ENCODE data around the gene BCL6B. TPM values are rescaled to one million over a fixed set of nuclear protein-coding genes. Genes with fewer than 3 reads are reported as not detected.

Gene BCL6B
- total RNA-seq, 6 experiments from 2014 or later = not detected

DNA sequence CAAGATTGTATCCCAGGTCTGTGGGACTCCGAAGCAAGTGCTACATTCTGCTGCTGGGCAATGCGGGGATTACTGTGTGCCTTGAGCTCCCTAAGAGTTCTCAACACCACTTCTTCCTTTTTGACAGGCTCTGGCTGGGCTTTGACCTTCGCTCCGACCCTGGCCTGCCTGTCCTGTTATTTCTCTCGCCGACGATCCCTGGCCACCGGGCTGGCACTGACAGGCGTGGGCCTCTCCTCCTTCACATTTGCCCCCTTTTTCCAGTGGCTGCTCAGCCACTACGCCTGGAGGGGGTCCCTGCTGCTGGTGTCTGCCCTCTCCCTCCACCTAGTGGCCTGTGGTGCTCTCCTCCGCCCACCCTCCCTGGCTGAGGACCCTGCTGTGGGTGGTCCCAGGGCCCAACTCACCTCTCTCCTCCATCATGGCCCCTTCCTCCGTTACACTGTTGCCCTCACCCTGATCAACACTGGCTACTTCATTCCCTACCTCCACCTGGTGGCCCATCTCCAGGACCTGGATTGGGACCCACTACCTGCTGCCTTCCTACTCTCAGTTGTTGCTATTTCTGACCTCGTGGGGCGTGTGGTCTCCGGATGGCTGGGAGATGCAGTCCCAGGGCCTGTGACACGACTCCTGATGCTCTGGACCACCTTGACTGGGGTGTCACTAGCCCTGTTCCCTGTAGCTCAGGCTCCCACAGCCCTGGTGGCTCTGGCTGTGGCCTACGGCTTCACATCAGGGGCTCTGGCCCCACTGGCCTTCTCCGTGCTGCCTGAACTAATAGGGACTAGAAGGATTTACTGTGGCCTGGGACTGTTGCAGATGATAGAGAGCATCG, 15.4 kb downstream of the BCL6B start:
- no peak for DNase-seq
- Mint-ChIP-seq H3K27me3 (ENCODE audit: insufficient read depth) (peaks cover 9% of the 10 kb centered on the region), H3K9me3 (no peaks in the 10 kb centered on the region), H3K36me3 (ENCODE audit: low read depth) (no peaks in the 10 kb centered on the region), H3K4me3 (no peak overlapping the region), H3K4me1 (ENCODE audit: low read depth) (peaks cover 8% of the 10 kb centered on the region), H3K27ac (no peak overlapping the region)
- TF ChIP-seq, protein P1, sequence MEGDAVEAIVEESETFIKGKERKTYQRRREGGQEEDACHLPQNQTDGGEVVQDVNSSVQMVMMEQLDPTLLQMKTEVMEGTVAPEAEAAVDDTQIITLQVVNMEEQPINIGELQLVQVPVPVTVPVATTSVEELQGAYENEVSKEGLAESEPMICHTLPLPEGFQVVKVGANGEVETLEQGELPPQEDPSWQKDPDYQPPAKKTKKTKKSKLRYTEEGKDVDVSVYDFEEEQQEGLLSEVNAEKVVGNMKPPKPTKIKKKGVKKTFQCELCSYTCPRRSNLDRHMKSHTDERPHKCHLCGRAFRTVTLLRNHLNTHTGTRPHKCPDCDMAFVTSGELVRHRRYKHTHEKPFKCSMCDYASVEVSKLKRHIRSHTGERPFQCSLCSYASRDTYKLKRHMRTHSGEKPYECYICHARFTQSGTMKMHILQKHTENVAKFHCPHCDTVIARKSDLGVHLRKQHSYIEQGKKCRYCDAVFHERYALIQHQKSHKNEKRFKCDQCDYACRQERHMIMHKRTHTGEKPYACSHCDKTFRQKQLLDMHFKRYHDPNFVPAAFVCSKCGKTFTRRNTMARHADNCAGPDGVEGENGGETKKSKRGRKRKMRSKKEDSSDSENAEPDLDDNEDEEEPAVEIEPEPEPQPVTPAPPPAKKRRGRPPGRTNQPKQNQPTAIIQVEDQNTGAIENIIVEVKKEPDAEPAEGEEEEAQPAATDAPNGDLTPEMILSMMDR (IDR thresholded peaks at IDR 0.05) = no peak; the same call in 1 of the 2 replicates

DNA sequence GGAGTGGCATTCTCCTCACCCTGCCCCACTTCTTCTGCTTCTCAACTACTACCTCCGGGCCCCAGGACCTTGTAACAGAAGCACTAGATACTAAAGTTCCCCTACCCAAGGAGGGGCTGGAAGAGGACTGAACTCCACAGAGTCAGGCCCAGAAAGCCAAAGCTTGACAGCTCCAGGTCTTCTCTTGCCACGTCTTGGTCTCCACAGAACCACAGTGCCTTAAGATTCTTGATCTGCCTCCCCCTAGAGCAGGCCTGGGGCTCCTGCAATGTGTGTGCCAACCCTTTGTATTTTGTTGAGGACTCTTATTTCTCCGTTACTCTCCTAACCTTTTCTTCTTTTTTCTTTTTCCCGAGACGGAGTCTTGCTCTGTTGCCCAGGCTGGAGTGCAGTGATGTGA, 17.0 kb downstream of the BCL6B start:
- no peak overlapping the region for H3K27ac Mint-ChIP-seq
- H3K4me1 Mint-ChIP-seq (ENCODE audit: low read depth) = peaks cover 8% of the 10 kb centered on the region
- H3K9me3 Mint-ChIP-seq = no peaks in the 10 kb centered on the region
- no peaks in the 10 kb centered on the region for H3K36me3 Mint-ChIP-seq (ENCODE audit: low read depth)
- TF ChIP-seq, protein P1 (IDR thresholded peaks at IDR 0.05) = no peak
- DNase-seq = no peak
- peaks cover 10% of the 10 kb centered on the region for H3K27me3 Mint-ChIP-seq (ENCODE audit: insufficient read depth)
- H3K4me3 Mint-ChIP-seq = no peak overlapping the region

DNA sequence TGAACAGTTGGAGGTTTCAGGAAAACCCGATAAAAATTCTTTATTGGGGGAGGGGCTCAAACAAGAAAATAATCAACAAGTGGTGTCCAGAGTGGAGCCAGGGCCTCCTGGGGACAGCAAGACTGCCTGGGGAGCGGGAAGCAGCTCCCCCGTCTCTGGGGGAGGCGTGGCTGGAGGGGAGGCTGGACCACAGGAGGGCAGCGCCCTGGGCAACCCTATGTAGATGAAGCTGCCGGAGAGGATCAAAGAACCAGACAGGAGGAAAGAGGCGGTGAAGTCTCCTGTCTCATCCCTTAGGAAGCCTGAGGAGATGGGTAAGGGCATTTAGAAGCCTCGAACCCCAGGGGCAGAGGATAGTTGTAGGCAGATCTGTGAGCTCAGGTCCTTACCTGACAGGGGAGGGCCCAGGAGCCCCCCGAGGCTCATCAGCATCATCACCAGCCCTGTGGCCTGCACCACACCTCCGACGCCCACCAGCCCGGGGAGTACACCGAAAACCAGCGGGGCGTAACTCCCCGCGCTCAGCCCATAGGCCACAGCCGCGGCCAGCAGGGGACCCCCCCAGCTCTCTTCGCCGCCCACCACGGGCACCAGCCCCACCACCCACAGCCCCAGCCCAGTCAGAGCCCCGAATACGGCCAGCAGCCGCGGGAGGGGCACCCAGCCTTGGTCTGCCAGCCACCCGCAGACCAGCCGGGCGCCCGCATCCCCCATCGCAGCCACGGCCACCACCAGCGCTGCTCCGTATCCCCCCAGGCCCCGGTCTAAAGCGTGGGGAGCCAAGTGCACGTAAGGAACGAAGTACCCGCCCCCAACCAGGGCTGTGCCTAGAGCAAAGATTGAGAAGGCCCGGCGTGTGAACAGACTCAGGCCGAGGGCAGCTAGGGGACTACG, 19.0 kb downstream of the BCL6B start:
- H3K4me1 Mint-ChIP-seq (ENCODE audit: low read depth) = peaks cover 10% of the 10 kb centered on the region
- no peak overlapping the region for H3K27ac Mint-ChIP-seq
- H3K27me3 Mint-ChIP-seq (ENCODE audit: insufficient read depth) = peaks cover 21% of the 10 kb centered on the region
- no peak for DNase-seq
- TF ChIP-seq, protein P1 (IDR thresholded peaks at IDR 0.05) = no peak
- no peaks in the 10 kb centered on the region for H3K36me3 Mint-ChIP-seq (ENCODE audit: low read depth)
- H3K4me3 Mint-ChIP-seq = no peak overlapping the region
- no peaks in the 10 kb centered on the region for H3K9me3 Mint-ChIP-seq

DNA sequence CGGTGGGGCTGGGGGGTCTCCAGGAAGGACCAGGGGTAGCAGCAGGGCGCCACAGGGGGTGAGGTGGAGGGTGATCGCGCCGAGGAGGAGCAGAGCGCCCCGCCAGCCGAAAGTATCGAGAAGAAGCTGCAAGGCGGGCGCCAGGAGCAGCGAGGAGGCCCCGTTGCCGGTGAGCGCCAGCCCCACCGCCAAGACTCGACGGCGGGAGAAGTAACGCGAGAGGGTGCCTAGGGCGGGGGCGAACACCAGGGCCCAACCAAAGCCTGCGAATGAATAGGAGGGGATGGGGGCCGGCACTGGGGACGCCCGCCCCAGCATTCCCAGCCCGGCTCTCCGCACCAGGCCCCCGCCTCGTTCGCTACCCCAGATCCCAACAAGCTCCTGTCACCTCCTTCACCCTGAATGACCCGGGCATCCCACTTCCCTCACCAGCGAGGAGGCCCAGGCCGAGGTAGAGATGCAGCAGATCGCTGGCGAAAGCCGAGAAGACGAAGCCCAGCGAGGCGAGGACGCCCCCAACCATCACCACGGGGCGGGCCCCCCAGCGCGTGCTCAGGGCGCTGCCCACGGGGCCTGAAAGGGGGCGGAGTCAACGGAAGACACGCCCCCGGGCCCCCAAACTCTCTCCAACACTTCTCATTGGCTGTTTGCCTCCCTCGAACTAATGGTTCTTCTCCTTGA, 19.8 kb downstream of the BCL6B start:
- no peaks in the 10 kb centered on the region for H3K36me3 Mint-ChIP-seq (ENCODE audit: low read depth)
- peaks cover 12% of the 10 kb centered on the region for H3K4me1 Mint-ChIP-seq (ENCODE audit: low read depth)
- peaks cover 21% of the 10 kb centered on the region for H3K27me3 Mint-ChIP-seq (ENCODE audit: insufficient read depth)
- TF ChIP-seq, protein P1 (IDR thresholded peaks at IDR 0.05) = no peak
- H3K9me3 Mint-ChIP-seq = no peaks in the 10 kb centered on the region
- H3K27ac Mint-ChIP-seq = no peak overlapping the region
- no peak for DNase-seq
- H3K4me3 Mint-ChIP-seq = no peak overlapping the region

DNA sequence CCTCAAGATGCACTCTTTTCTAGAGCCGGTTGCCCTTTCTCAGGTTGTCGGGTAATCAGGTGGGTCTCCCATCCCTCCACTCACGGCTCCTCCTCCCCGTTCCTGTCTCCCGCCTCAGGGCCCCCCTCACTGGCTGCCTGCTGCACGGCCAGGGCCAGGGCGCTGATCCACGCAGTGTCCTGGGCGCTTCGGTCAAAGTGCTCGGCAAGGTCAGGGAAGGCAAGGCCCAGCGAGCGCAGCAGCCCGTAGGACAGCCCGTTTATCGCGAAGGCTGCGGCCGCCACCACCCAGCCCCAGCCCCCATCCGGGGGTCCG, 20.3 kb downstream of the BCL6B start:
- no peaks in the 10 kb centered on the region for H3K9me3 Mint-ChIP-seq
- no peak overlapping the region for H3K27ac Mint-ChIP-seq
- peaks cover 21% of the 10 kb centered on the region for H3K27me3 Mint-ChIP-seq (ENCODE audit: insufficient read depth)
- no peak for DNase-seq
- H3K4me3 Mint-ChIP-seq = no peak overlapping the region
- no peaks in the 10 kb centered on the region for H3K36me3 Mint-ChIP-seq (ENCODE audit: low read depth)
- TF ChIP-seq, protein P1 (IDR thresholded peaks at IDR 0.05) = no peak
- peaks cover 12% of the 10 kb centered on the region for H3K4me1 Mint-ChIP-seq (ENCODE audit: low read depth)

Measured in HFFc6 (cell line).